Gastrocnemius medialis (tissue), 4 donors: ENCODE measurements around the gene AKR1C1.
"Not testable (repeated sequence)": the region's sequence is repeated elsewhere in the genome, so short reads cannot be mapped to it uniquely, and the experiment has no call there.

Source experiments
- POLR2A ChIP-seq, 2 donors: fragments of 450-650 bp; IDR thresholded peaks; one replicate each; pipeline ENCODE4 v1.6.1; 2017; ENCODE audit warnings: antibody characterized with exemption in 2 of 2, mild to moderate bottlenecking in 2 of 2, moderate library complexity in 2 of 2
- TF ChIP-seq, protein P1 (sequence below), 5 experiments: fragments of 450-650 bp in 3 of 5; fragments of 200-600 bp in 2 of 5; sonication (generic) in 2 of 5; IDR thresholded peaks in 4 of 5; conservative IDR thresholded peaks in 1 of 5; 1 replicate in 4 of 5; 2 replicates in 1 of 5; pipeline ENCODE4 v1.5.1; 2016 to 2019; ENCODE audit warnings: antibody characterized with exemption in 5 of 5, mild to moderate bottlenecking in 3 of 5, moderate library complexity in 3 of 5

DNA sequence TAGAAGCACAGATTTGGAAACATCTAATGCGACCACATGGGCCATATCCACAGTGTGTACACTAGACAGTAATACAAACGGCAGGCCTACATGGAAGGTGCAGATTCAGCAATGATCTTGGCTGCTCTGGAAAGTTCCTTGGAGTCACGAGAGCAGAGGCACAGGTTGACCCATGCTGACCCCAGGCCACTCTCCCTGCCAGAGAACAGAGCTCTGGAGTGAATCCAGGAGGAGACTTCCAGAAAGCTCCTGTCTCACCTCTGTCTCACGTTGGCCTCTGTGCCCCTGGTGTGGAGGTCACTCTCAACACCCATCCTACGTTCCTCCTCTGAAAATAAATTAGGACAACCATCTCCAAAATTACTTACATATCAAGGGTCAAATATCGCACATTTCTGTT, 28.2 kb downstream of the AKR1C1 start:
- TF ChIP-seq, protein P1, sequence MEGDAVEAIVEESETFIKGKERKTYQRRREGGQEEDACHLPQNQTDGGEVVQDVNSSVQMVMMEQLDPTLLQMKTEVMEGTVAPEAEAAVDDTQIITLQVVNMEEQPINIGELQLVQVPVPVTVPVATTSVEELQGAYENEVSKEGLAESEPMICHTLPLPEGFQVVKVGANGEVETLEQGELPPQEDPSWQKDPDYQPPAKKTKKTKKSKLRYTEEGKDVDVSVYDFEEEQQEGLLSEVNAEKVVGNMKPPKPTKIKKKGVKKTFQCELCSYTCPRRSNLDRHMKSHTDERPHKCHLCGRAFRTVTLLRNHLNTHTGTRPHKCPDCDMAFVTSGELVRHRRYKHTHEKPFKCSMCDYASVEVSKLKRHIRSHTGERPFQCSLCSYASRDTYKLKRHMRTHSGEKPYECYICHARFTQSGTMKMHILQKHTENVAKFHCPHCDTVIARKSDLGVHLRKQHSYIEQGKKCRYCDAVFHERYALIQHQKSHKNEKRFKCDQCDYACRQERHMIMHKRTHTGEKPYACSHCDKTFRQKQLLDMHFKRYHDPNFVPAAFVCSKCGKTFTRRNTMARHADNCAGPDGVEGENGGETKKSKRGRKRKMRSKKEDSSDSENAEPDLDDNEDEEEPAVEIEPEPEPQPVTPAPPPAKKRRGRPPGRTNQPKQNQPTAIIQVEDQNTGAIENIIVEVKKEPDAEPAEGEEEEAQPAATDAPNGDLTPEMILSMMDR (IDR thresholded peaks at IDR 0.05 in 4 of 5, conservative IDR thresholded peaks at IDR 0.05 in 1 of 5) = not testable (repeated sequence)
- TF ChIP-seq POLR2A (IDR thresholded peaks at IDR 0.05) = not testable (repeated sequence)
